ENCODE results near the gene EFCAB11.

Gene EFCAB11

DNA sequence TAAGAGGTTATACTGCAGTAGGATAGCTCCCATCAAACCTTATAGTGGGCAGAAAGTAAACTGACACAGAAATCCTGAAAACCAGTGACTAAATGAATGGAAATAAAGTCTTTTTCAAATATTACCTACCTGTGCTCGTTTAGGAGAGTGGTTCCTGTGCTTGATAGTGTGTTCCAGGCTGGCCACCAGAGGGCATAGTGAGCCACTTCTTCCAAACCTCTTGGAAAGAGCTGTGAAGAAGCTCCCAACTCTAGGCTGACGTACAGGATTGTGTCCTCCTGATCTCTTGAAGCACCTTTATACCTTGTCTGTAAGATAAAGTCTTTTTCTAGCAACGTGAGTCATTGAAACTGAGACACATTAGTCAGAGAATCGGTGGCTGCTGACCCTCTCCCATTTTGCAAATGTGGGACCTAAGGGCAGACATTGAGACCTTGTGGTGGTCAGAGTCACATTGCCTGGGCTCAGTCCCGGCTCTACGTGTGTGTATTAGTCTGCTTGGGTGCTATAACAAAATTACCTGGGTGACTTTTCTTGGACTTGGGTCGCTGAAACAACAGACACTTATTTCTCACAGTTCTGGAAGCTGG is 18.8 kb upstream of the EFCAB11 start:
- no peak for TF ChIP-seq ZNF274 (IDR thresholded peaks at IDR 0.05; ENCODE audit: low read depth, low read length)
- H3K4me3 ChIP-seq (ENCODE audit: low read length): no peak overlapping the region

- no peak overlapping the region for H3K4me3 ChIP-seq (ENCODE audit: low read length)
- TF ChIP-seq ZNF274 (IDR thresholded peaks at IDR 0.05; ENCODE audit: low read depth, low read length): no peak
Measured at GRCh38 chr14:89965839-89966238, 11.3 kb upstream of the EFCAB11 start.

GRCh38 chr14:89963288-89963978 is 8.9 kb upstream of the EFCAB11 start:
- TF ChIP-seq ZNF274 (IDR thresholded peaks at IDR 0.05; ENCODE audit: low read depth, low read length): no peak
- no peak overlapping the region for H3K4me3 ChIP-seq (ENCODE audit: low read length)

DNA sequence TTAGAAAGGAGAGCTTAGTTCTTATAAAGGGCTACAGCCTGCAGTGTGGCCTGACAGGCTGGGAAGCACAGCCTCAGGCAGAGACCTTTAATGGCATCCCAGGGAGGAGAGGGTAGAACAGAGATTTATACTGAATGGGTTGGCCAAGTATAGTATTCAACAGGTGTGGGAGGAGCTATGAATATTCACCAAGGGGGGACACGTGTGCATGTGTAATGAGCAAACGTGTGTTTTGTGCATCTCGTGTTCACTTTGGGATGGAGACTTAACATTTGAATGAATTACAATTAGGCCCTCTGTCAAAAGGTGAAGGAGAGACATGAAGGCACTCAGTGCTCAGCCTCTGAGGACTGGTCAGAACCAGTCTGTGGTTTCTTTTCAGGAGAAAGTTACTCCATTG is 6.4 kb upstream of the EFCAB11 start:
- H3K4me3 ChIP-seq (ENCODE audit: low read length): no peak overlapping the region
- no peak for TF ChIP-seq ZNF274 (IDR thresholded peaks at IDR 0.05; ENCODE audit: low read depth, low read length)

GRCh38 chr14:89959853-89960445 is 5.4 kb upstream of the EFCAB11 start:
- H3K4me3 ChIP-seq (ENCODE audit: low read length): no peak overlapping the region

DNA sequence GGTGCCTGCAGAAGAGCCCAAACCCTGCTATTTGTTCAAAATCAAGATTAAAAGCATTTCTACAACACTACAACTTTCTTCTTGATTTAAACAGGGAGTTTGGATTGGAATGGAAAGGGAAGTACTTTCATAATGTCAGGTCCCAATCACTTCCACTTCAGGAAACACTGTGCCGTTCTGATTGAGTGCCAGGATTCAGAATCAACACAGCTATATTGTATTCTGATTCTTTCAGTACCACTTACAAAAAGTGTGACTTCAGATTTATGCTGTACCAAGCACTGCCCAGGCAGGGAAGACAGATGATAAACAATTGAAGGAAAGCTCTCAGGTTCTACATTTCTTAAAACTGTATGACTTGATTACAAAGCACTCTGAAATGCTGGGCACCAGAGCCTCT is 4.4 kb upstream of the EFCAB11 start:
- no peak for TF ChIP-seq ZNF274 (IDR thresholded peaks at IDR 0.05; ENCODE audit: low read depth, low read length)
- H3K4me3 ChIP-seq (ENCODE audit: low read length): no peak overlapping the region

More at GRCh38 chr14:89959853-89960445, 5.4 kb upstream of the EFCAB11 start:
- no peak for TF ChIP-seq ZNF274 (IDR thresholded peaks at IDR 0.05; ENCODE audit: low read depth, low read length)

DNA sequence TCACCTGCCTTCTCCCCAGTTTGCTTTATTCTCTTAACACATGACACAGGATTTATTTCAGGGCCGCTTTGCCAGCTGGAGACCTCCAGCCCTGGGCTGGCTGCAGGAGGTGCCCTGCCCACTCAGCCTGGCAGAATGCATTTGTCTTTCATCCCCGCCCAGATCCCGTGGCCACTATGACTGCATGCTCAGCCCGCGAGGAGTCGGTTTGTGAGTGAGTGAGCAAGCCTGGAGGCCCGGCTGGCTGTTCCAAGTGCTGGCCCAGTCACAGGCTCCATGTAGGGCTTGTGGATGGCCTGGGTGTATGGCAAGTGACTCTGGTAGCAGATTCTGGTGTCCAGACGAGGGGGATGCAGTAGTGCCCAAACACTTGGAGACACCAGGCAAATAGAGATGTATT is 3.3 kb upstream of the EFCAB11 start:
- no peak for TF ChIP-seq ZNF274 (IDR thresholded peaks at IDR 0.05; ENCODE audit: low read depth, low read length)

GRCh38 chr14:89957376-89957775 is 2.8 kb upstream of the EFCAB11 start:
- H3K4me3 ChIP-seq (ENCODE audit: low read length): no peak overlapping the region; the same call in 1 of the 2 replicates
- TF ChIP-seq ZNF274 (IDR thresholded peaks at IDR 0.05; ENCODE audit: low read depth, low read length): no peak

More for the DNA sequence above, 3.3 kb upstream of the EFCAB11 start:
- H3K4me3 ChIP-seq (ENCODE audit: low read length): no peak overlapping the region

- TF ChIP-seq ZNF274 (IDR thresholded peaks at IDR 0.05; ENCODE audit: low read depth, low read length): no peak
- peak overlapping the region; percentile 81 for H3K4me3 ChIP-seq (ENCODE audit: low read length)
Measured at GRCh38 chr14:89956661-89957009, 2.1 kb upstream of the EFCAB11 start.

DNA sequence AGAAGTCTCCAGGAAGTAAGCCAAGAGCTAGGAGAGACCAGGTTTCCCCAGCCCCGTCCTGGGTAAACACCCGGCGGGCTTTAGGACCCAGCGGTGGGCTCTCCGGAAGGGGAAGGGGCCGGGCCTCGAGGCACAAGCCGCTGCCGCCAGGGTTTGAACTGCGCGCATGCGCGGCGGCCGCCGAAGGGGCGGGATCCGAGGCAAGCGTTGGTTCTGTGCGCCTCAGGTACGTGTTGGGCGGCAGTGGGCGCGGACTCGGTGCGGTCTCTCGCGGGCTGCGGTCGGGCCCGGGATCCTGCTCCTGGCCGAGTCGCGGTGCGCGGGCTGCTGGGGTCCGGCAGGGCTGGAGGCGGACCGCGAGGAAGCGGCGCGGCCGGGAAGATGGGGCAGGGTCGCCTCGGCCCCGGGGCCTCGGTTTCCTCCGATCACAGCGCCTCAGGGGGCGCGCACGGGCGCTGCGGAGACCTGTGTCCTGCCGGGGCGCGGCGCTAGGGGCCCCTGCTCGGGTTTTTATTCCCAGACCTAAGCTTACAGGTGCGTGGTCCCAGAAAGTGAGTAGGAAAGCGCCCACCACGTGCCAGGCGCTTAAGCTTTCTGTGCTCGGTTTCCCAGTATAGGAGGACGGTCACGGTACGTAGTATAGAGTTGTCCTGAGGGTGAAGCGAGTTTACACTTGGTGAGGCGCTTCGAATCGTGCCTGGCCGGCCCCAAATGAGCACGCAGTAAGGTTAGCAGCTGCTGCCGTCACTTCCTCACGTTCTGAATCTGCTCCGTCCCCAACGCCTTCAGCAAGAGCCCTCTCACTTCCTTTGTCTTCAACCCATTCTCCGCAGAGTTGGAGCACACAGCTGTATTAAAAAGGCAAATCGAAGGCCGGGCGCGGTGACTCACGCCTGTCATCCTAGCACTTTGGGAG is 1.5 kb upstream of the EFCAB11 start, which contains the start of gene TDP1:
Gene TDP1, plus strand, starts transcription at position 183 of the 916 bp plus-strand sequence. CDS start 7,188 bp downstream, outside the sequence.
- H3K4me3 ChIP-seq (ENCODE audit: low read length): peak within 1 kb of the TSS; percentile 81
- TF ChIP-seq ZNF274 (IDR thresholded peaks at IDR 0.05; ENCODE audit: low read depth, low read length): no peak

GRCh38 chr14:89955022-89955744 is 653 bp upstream of the EFCAB11 start:
- TF ChIP-seq ZNF274 (IDR thresholded peaks at IDR 0.05; ENCODE audit: low read depth, low read length): no peak
- H3K4me3 ChIP-seq (ENCODE audit: low read length): peak overlapping the region; percentile 81

GRCh38 chr14:89953602-89954001 is 928 bp downstream of the EFCAB11 start:
- TF ChIP-seq ZNF274 (IDR thresholded peaks at IDR 0.05; ENCODE audit: low read depth, low read length): no peak
- peak overlapping the region; percentile 67; the same call in 1 of the 2 replicates for H3K4me3 ChIP-seq (ENCODE audit: low read length)

DNA sequence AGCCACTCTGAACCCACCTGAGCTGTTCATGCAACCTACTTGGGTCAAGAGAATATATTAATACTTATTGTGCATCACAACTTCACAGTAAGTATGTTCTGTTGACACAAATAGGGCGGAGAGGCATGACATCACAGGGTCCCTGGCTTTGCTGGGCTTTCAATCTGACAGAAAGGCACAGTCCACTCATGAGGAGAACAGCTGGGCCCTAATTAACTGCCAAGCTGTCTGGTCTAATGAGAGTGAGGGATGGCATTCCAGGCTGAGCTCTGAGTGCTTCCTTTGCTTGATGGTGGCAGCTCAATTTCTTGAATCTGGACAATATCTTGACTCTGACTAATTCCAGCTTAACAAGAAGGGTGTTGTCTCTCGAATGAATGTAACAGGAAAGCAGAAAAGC is 2.0 kb downstream of the EFCAB11 start:
- no peak overlapping the region for H3K4me3 ChIP-seq (ENCODE audit: low read length)
- no peak for TF ChIP-seq ZNF274 (IDR thresholded peaks at IDR 0.05; ENCODE audit: low read depth, low read length)
